Measurements from ENCODE around the gene PRR15. TPM values are rescaled to one million over a fixed set of nuclear protein-coding genes. Genes with fewer than 3 reads are reported as not detected.

PRR15 gene
- polyA plus RNA-seq, 12 donors, result 0.10 to 13.1 TPM; not detected in 10

GRCh38 chr7:29609162-29610037 lies 45.8 kb downstream of the PRR15 start:
- DNase-seq, result no peak

- DNase-seq, result peak; percentile 45
These were observed 46.5 kb downstream of the PRR15 start for GRCh38 chr7:29610086-29610485.

DNA sequence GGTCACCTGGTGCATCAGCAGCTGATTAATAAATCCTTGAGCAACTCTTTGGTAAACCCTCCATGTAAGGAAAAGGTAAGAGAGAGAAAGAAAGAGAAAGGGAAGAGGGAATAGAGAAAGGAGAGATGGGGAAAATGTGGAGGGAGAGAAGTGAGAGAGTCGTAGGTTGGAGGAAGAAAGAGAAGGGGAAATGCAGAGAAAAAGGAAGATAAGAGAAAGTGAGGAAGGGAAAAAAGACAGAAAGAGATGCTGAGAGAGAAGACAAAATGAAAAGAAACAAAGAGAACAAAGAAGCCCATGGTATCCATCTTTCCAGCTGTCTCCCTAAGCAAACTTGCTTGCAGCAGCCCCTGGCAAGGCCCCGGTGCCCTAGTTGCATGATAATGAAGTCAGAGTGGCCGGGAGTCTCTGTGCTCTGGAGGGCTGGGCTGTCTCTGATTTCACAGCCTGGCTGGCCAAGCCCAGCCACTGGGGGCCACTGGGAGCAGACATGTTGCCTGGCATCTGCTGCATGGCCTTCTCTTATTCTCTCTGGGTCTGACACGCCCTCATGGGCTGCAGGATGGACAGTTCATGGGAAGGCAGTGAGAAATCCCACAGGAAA lies 48.4 kb downstream of the PRR15 start:
- DNase-seq, result no peak

GRCh38 chr7:29612596-29612995 lies 49.0 kb downstream of the PRR15 start:
- DNase-seq, result no peak

- DNase-seq, result no peak
These were observed 49.5 kb downstream of the PRR15 start for GRCh38 chr7:29613100-29613499.

DNA sequence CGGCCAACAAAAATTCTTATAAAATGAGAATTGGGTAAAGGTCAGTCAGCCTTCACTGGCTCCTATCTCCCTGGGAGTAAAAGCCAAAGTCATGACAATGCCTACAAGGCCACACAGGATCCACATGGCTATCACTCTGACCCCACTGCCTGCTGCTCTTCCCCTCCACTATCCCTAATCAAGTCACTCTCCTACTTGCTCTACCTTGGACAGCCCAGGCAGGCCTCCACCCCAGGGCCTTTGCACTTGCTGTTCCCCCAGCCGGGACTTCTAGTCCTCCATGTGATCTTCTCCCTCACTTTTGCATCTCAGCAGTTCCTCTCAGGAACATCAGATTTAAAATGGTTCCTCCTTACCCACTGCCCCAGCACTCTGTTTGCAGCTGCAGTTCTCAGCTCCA lies 50.6 kb downstream of the PRR15 start:
- DNase-seq, result no peak

Other genes starting within 250 kb of the PRR15 start
- gene WIPF3, start 242.7 kb downstream of the PRR15 start, polyA plus RNA-seq (ENCODE audit: insufficient read length in 12 of 12), result 10 to 100 TPM in 11 of 12 donors, not detected in 1; 11.9 to 22.9 (median 18.2) TPM